ENCODE results near the gene SLC7A1. TPM values are rescaled to one million over a fixed set of nuclear protein-coding genes. Genes with fewer than 3 reads are reported as not detected.

SLC7A1 gene
- total and polyA plus RNA-seq, 4 donors, result 0.90 to 22.6 (median 1.4) TPM

GRCh38 chr13:29481603-29482002 lies 113.9 kb downstream of the SLC7A1 start:
- Histone ChIP-seq H3K9ac (ENCODE audit: low read depth in 1 of 2, low read length in 2 of 2) (no peak overlapping the region), H3K9me3 (ENCODE audit: control insufficient read depth in 4 of 4, low read length in 3 of 4) (no peaks in the 10 kb centered on the region), H3K4me1 (ENCODE audit: control insufficient read depth in 4 of 4, insufficient read depth in 4 of 4, low read length in 3 of 4) (no peaks in the 10 kb centered on the region), H3K36me3 (ENCODE audit: control insufficient read depth in 4 of 4, insufficient read depth in 3 of 4, low read depth in 1 of 4, low read length in 3 of 4) (no peaks in the 10 kb centered on the region), H3K27ac (ENCODE audit: low read depth in 1 of 2, low read length in 2 of 2) (no peak overlapping the region), H3K27me3 (ENCODE audit: control insufficient read depth in 4 of 4, insufficient read depth in 4 of 4, low read length in 3 of 4) (peaks cover 0 to 3% (median 0%) of the 10 kb centered on the region in 4 donors), H3K4me3 (ENCODE audit: low read depth in 1 of 3, low read length in 3 of 3) (no peak overlapping the region)
- 86% methylated on average over 5 of the region's 5 CpGs for WGBS
- no peak for DNase-seq (ENCODE audit: low spot score)
- TF ChIP-seq GABPA (IDR thresholded peaks at IDR 0.05 in 1 of 2, conservative IDR thresholded peaks at IDR 0.05 in 1 of 2), result no peak
- no peak for TF ChIP-seq RXRA (IDR thresholded peaks at IDR 0.05)
- TF ChIP-seq, protein P1, sequence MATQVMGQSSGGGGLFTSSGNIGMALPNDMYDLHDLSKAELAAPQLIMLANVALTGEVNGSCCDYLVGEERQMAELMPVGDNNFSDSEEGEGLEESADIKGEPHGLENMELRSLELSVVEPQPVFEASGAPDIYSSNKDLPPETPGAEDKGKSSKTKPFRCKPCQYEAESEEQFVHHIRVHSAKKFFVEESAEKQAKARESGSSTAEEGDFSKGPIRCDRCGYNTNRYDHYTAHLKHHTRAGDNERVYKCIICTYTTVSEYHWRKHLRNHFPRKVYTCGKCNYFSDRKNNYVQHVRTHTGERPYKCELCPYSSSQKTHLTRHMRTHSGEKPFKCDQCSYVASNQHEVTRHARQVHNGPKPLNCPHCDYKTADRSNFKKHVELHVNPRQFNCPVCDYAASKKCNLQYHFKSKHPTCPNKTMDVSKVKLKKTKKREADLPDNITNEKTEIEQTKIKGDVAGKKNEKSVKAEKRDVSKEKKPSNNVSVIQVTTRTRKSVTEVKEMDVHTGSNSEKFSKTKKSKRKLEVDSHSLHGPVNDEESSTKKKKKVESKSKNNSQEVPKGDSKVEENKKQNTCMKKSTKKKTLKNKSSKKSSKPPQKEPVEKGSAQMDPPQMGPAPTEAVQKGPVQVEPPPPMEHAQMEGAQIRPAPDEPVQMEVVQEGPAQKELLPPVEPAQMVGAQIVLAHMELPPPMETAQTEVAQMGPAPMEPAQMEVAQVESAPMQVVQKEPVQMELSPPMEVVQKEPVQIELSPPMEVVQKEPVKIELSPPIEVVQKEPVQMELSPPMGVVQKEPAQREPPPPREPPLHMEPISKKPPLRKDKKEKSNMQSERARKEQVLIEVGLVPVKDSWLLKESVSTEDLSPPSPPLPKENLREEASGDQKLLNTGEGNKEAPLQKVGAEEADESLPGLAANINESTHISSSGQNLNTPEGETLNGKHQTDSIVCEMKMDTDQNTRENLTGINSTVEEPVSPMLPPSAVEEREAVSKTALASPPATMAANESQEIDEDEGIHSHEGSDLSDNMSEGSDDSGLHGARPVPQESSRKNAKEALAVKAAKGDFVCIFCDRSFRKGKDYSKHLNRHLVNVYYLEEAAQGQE (IDR thresholded peaks at IDR 0.05), result no peak
- TF ChIP-seq HNF4A (conservative IDR thresholded peaks at IDR 0.05), result no peak
- TF ChIP-seq TAF1 (conservative IDR thresholded peaks at IDR 0.05), result no peak
- TF ChIP-seq SP1 (IDR thresholded peaks at IDR 0.05), result no peak
- TF ChIP-seq EGR1 (IDR thresholded peaks at IDR 0.05; ENCODE audit: low read depth in 2 of 2), result no peak
- TF ChIP-seq, protein P2, sequence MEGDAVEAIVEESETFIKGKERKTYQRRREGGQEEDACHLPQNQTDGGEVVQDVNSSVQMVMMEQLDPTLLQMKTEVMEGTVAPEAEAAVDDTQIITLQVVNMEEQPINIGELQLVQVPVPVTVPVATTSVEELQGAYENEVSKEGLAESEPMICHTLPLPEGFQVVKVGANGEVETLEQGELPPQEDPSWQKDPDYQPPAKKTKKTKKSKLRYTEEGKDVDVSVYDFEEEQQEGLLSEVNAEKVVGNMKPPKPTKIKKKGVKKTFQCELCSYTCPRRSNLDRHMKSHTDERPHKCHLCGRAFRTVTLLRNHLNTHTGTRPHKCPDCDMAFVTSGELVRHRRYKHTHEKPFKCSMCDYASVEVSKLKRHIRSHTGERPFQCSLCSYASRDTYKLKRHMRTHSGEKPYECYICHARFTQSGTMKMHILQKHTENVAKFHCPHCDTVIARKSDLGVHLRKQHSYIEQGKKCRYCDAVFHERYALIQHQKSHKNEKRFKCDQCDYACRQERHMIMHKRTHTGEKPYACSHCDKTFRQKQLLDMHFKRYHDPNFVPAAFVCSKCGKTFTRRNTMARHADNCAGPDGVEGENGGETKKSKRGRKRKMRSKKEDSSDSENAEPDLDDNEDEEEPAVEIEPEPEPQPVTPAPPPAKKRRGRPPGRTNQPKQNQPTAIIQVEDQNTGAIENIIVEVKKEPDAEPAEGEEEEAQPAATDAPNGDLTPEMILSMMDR (IDR thresholded peaks at IDR 0.05; ENCODE audit: low read depth, low read length, missing input control), result no peak
- TF ChIP-seq JUND (IDR thresholded peaks at IDR 0.05), result no peak
- no peak for TF ChIP-seq YY1 (IDR thresholded peaks at IDR 0.05)
- no peak for TF ChIP-seq RAD21 (IDR thresholded peaks at IDR 0.05)
- TF ChIP-seq NR2F2 (IDR thresholded peaks at IDR 0.05), result no peak

DNA sequence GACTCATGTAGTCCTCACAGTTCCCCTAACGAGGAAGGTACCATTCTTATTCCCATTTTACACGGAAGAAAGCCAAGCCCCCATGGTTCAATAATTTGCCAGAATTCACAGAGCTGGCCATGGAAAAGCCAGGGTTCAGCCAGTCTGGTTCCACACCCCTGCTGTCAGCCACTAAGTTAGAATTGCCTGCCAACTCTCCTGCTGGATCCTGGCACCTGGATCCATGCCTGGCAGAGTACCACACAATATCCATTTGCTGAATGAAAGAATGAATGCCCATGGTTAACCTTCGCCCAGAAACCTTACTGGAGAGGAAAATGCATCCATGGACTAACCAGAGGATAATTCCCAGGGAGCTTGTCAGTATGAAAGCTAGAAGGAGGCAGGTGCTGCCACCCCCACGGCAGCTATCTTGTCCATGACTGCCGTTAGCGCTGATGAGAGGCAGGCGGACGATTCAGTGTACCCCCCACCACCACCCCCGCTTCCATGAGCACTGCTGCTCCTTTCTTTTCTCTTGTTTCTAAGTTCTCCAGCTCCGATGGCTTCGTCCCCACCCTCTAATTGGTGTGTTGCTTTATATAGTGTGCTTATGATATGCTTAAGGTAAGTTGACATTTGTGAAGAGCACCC lies 114.5 kb downstream of the SLC7A1 start:
- no peak overlapping the region for H3K9ac ChIP-seq (ENCODE audit: low read depth in 1 of 2, low read length in 2 of 2)
- DNase-seq (ENCODE audit: low spot score), result no peak
- peaks cover 0 to 3% (median 0%) of the 10 kb centered on the region in 4 donors for H3K27me3 ChIP-seq (ENCODE audit: control insufficient read depth in 4 of 4, insufficient read depth in 4 of 4, low read length in 3 of 4)
- H3K4me3 ChIP-seq (ENCODE audit: low read depth in 1 of 3, low read length in 3 of 3), result no peak overlapping the region
- no peaks in the 10 kb centered on the region for H3K9me3 ChIP-seq (ENCODE audit: control insufficient read depth in 4 of 4, low read length in 3 of 4)
- WGBS, result 90% methylated on average over 11 of the region's 11 CpGs
- H3K36me3 ChIP-seq (ENCODE audit: control insufficient read depth in 4 of 4, insufficient read depth in 3 of 4, low read depth in 1 of 4, low read length in 3 of 4), result no peaks in the 10 kb centered on the region
- H3K27ac ChIP-seq (ENCODE audit: low read depth in 1 of 2, low read length in 2 of 2), result no peak overlapping the region
- no peaks in the 10 kb centered on the region for H3K4me1 ChIP-seq (ENCODE audit: control insufficient read depth in 4 of 4, insufficient read depth in 4 of 4, low read length in 3 of 4)
- no peak for TF ChIP-seq FOXA2 (IDR thresholded peaks at IDR 0.05)
- TF ChIP-seq, protein P3, sequence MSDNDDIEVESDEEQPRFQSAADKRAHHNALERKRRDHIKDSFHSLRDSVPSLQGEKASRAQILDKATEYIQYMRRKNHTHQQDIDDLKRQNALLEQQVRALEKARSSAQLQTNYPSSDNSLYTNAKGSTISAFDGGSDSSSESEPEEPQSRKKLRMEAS (IDR thresholded peaks at IDR 0.05), result no peak
- no peak for TF ChIP-seq JUND (IDR thresholded peaks at IDR 0.05)
- no peak for TF ChIP-seq YY1 (IDR thresholded peaks at IDR 0.05)
- TF ChIP-seq, protein P2 (IDR thresholded peaks at IDR 0.05; ENCODE audit: low read depth, low read length, missing input control), result no peak
- no peak for TF ChIP-seq SP1 (IDR thresholded peaks at IDR 0.05)
- no peak for TF ChIP-seq NR2F2 (IDR thresholded peaks at IDR 0.05)
- TF ChIP-seq GABPA (IDR thresholded peaks at IDR 0.05 in 1 of 2, conservative IDR thresholded peaks at IDR 0.05 in 1 of 2), result no peak
